GM21447 (cell line): ENCODE results near the gene CTDSPL.
"Not testable (repeated sequence)": the region's sequence is repeated elsewhere in the genome, so short reads cannot be mapped to it uniquely, and the experiment has no call there.

Experiments
- ATAC-seq: cut with Tn5 transposase; IDR thresholded peaks from one replicate; pipeline ENCODE4 v1.9.1; 2021; ENCODE audit not compliant: unreplicated experiment

Gene CTDSPL

GRCh38 chr3:38031022-38031994 is 169.6 kb downstream of the CTDSPL start:
- ATAC-seq = no peak

DNA sequence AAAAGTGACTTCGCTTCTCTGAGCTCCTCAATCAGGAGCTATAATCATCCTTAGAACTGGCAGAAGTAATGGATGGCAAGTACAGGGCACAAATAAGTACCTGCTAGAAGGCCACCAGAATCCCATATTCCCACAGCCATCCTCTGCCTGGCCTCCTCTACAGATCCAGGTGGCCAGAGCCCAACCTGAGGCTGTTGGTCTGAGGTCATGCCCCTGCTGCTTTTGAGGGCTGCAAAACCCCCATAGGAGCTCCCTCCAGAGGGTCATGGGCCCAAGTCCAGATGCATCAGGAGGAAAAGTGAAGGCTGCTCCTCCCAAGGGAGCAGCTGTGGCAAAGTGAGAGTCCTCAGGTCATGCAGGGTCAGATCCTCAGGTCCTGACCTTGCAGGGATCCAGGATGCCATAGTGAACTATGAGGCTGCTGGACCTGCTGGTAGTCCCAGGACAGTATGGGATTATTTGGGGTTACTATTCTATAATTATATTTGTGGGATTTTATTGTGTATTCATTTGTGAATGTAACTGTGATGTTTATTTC is 170.7 kb downstream of the CTDSPL start:
- no peak for ATAC-seq

GRCh38 chr3:38033586-38033985 is 171.9 kb downstream of the CTDSPL start:
- not testable (repeated sequence) for ATAC-seq
